BE2C (cell line): ENCODE data around the gene NFE2.
"Not testable (repeated sequence)": the region's sequence is repeated elsewhere in the genome, so short reads cannot be mapped to it uniquely, and the experiment has no call there.

Source experiments
- DNase-seq: peaks from one replicate; pipeline ENCODE4 v3.0.0-alpha.2; 2020
- H3K27me3 ChIP-seq: fragments of 250-450 bp; sonication (Bioruptor Pico); 2 replicates; pipeline ENCODE4 v1.5.1; 2020; ENCODE audit warnings: mild to moderate bottlenecking
- H3K36me3 ChIP-seq: fragments of 250-450 bp; sonication (Bioruptor Pico); 2 replicates; pipeline ENCODE4 v1.5.1; 2020; ENCODE audit warnings: mild to moderate bottlenecking
- H3K4me1 ChIP-seq: fragments of 250-450 bp; sonication (Bioruptor Pico); 2 replicates; pipeline ENCODE4 v1.5.1; 2020
- H3K4me3 ChIP-seq: 2 replicates; pipeline ENCODE4 v1.5.1; 2011; ENCODE audit warnings: low read depth, low read length
- H3K9me3 ChIP-seq: fragments of 250-450 bp; sonication (Bioruptor Pico); 2 replicates; pipeline ENCODE4 v1.5.1; 2020
- TF ChIP-seq, protein P1 (sequence below): IDR thresholded peaks from 2 replicates; pipeline ENCODE4 v1.5.1; 2012; ENCODE audit warnings: mild to moderate bottlenecking, low read depth, low read length

The NFE2 gene

GRCh38 chr12:54282949-54283593 lies 17.7 kb downstream of the NFE2 start:
- Histone ChIP-seq H3K4me1 (no peaks in the 10 kb centered on the region; the same call in 1 of the 2 replicates), H3K36me3 (peaks cover 74% of the 10 kb centered on the region), H3K4me3 (peak overlapping the region; percentile 78), H3K27me3 (no peaks in the 10 kb centered on the region), H3K9me3 (no peaks in the 10 kb centered on the region; the same call in 1 of the 2 replicates)
- TF ChIP-seq, protein P1, sequence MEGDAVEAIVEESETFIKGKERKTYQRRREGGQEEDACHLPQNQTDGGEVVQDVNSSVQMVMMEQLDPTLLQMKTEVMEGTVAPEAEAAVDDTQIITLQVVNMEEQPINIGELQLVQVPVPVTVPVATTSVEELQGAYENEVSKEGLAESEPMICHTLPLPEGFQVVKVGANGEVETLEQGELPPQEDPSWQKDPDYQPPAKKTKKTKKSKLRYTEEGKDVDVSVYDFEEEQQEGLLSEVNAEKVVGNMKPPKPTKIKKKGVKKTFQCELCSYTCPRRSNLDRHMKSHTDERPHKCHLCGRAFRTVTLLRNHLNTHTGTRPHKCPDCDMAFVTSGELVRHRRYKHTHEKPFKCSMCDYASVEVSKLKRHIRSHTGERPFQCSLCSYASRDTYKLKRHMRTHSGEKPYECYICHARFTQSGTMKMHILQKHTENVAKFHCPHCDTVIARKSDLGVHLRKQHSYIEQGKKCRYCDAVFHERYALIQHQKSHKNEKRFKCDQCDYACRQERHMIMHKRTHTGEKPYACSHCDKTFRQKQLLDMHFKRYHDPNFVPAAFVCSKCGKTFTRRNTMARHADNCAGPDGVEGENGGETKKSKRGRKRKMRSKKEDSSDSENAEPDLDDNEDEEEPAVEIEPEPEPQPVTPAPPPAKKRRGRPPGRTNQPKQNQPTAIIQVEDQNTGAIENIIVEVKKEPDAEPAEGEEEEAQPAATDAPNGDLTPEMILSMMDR = no peak
- DNase-seq = peak; percentile 40

GRCh38 chr12:54281694-54282093 lies 19.1 kb downstream of the NFE2 start:
- Histone ChIP-seq H3K36me3 (peaks cover 62% of the 10 kb centered on the region), H3K4me3 (peak overlapping the region; percentile 78)
- DNase-seq, H3K4me1 ChIP-seq, H3K9me3 ChIP-seq, H3K27me3 ChIP-seq: not testable (repeated sequence)

DNA sequence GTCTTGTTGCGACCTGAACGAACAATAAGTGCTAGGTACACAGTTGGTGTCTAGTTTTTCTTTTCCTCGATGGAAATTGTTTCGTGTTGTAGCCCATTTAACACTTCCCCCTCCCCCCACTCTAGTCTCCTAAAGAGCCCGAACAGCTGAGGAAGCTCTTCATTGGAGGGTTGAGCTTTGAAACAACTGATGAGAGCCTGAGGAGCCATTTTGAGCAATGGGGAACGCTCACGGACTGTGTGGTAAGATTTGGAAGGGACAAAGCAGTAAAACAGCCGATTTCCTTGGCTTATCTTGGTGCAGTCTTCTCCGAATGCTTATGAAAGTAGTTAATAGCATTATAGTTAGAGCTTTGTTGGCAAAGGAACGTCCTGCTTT lies 19.6 kb downstream of the NFE2 start:
- DNase-seq, H3K27me3 ChIP-seq, H3K9me3 ChIP-seq, H3K4me1 ChIP-seq: not testable (repeated sequence)
- peaks cover 58% of the 10 kb centered on the region for H3K36me3 ChIP-seq
- H3K4me3 ChIP-seq = peak overlapping the region; percentile 78

- TF ChIP-seq, protein P1 = no peak
- peak within 1 kb of the TSS; percentile 78 for H3K4me3 ChIP-seq
- peak; percentile 97 for DNase-seq
- H3K27me3 ChIP-seq = no peaks in the 10 kb centered on the region
- no peaks in the 10 kb centered on the region for H3K9me3 ChIP-seq
- H3K4me1 ChIP-seq = no peaks in the 10 kb centered on the region
- H3K36me3 ChIP-seq = peaks cover 52% of the 10 kb centered on the region
Observed at GRCh38 chr12:54280468-54281260, 20.2 kb downstream of the NFE2 start, which contains the start of gene HNRNPA1. HNRNPA1 (plus strand) TSS chr12:54280726; CDS start chr12:54280808, 82 bp downstream.

DNA sequence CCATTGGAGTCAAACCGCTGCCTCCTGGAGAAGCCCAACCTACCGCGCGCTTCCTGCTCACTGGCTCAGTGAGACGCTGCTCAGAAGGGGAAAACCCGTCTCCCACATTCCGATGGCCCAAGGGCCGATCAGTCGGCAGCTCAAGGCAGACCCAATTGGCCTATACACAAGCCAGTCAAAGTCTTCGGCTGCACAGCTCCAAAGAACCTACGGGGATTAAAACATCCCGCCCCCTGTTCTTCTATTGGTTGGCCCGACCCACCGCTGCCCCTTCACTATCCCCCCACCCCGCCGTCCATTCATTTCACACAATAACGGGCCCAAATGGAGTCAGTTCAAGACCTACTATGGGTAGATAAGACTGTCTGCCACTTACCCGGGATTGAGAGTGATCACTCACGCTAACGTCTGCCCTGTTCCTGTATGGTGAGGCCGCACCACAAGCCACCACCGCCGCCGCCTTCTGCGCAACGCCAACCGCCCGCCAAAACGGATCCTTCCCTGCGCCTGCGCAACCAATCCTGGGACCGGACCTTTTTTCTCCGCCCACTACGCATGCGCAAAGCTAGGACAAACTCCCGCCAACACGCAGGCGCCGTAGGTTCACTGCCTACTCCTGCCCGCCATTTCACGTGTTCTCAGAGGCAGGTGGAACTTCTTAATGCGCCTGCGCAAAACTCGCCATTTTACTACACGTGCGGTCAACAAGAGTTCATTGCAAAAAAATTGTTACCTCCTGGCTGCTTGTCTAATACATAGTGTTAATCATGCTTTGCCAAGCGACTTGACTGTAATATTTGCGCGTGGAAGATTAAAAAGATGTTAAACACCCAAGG lies 21.0 kb downstream of the NFE2 start, which contains the start of gene CBX5:
Gene CBX5, minus strand, starts transcription at position 491 of the 836 bp plus-strand sequence. CDS start 22,472 bp downstream, outside the sequence.
- no peaks in the 10 kb centered on the region for H3K27me3 ChIP-seq
- no peaks in the 10 kb centered on the region for H3K9me3 ChIP-seq
- H3K36me3 ChIP-seq = peaks cover 46% of the 10 kb centered on the region
- peak within 1 kb of the TSS; percentile 78 for H3K4me3 ChIP-seq
- no peaks in the 10 kb centered on the region for H3K4me1 ChIP-seq
- DNase-seq = peak; percentile 99
- TF ChIP-seq, protein P1 = no peak

DNA sequence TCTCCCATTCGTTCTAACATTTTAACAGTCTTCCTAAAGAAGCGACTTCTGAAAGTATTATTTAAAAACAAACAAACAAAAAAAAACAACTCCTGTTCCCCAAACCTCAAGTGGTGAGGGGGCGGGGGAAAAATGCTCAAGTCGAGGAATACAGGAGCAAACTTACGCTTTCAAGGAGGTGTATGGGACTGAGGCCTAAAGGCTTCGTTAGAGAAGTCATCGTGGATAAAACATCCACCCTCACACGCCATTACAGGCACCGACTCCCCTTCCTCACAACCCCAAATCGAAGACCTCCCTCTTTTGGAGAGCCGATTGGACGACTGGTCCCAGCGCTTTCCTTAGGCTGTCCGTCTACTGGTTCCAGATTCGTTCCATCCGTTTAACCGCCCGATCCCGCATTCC lies 21.6 kb downstream of the NFE2 start:
- no peak for DNase-seq
- Histone ChIP-seq H3K9me3 (no peaks in the 10 kb centered on the region), H3K27me3 (no peaks in the 10 kb centered on the region), H3K4me3 (peak overlapping the region; percentile 78), H3K36me3 (peaks cover 47% of the 10 kb centered on the region), H3K4me1 (no peaks in the 10 kb centered on the region)
- TF ChIP-seq, protein P1 = no peak
